Measurements from ENCODE around the gene RBBP8NL.

Gene RBBP8NL

DNA sequence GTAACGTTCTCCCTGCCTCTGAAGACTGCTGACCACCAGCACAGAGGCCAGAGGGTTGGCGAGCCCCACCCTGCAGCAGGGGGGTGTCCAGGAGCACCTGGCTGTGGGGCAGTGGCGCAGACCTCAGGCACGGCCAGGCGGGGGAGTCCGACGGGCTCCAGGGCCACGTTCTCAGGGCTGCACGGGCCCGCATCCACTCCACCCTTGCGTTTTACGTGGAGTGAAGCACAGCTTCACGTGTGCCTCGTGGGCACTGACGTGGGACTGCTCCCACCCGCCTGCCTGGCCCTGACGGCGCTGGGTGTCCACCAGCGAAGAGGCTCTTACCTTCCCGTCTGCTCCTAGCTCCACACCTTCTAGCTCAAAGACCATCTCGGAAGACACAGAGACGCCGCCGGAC lies 33.5 kb downstream of the RBBP8NL start:
- no peak overlapping the region for H3K27ac ChIP-seq
- no peaks in the 10 kb centered on the region for H3K9me3 ChIP-seq (ENCODE audit: severe bottlenecking)
- TF ChIP-seq, protein P1, sequence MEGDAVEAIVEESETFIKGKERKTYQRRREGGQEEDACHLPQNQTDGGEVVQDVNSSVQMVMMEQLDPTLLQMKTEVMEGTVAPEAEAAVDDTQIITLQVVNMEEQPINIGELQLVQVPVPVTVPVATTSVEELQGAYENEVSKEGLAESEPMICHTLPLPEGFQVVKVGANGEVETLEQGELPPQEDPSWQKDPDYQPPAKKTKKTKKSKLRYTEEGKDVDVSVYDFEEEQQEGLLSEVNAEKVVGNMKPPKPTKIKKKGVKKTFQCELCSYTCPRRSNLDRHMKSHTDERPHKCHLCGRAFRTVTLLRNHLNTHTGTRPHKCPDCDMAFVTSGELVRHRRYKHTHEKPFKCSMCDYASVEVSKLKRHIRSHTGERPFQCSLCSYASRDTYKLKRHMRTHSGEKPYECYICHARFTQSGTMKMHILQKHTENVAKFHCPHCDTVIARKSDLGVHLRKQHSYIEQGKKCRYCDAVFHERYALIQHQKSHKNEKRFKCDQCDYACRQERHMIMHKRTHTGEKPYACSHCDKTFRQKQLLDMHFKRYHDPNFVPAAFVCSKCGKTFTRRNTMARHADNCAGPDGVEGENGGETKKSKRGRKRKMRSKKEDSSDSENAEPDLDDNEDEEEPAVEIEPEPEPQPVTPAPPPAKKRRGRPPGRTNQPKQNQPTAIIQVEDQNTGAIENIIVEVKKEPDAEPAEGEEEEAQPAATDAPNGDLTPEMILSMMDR (IDR thresholded peaks at IDR 0.05; ENCODE audit: low read depth, low read length), result no peak
- DNase-seq, result no peak
- H3K4me3 ChIP-seq (ENCODE audit: low read depth, low read length), result no peak overlapping the region
- H3K36me3 ChIP-seq, result peaks cover 56% of the 10 kb centered on the region
- no peaks in the 10 kb centered on the region for H3K27me3 ChIP-seq (ENCODE audit: insufficient read depth, low read depth, severe bottlenecking)

DNA sequence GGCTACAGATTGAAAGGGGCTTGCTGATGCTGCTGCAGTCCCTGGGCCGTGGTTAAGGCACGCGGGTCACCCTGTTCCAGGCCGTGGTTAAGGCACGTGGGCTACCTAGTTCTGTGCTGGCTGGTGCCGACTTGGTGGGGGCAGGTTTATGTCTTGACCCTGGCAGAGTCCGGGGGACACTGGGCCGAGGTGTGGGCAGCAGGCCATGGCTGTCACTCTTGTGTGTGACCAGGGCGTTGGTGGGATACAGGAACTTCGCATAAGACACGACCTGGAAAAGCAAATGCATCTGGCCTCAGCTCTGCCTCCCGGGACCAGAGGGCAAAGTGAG lies 34.0 kb downstream of the RBBP8NL start:
- DNase-seq, result no peak
- Histone ChIP-seq H3K27ac (no peak overlapping the region), H3K9me3 (ENCODE audit: severe bottlenecking) (no peaks in the 10 kb centered on the region), H3K36me3 (peaks cover 61% of the 10 kb centered on the region), H3K27me3 (ENCODE audit: insufficient read depth, low read depth, severe bottlenecking) (no peaks in the 10 kb centered on the region), H3K4me3 (ENCODE audit: low read depth, low read length) (no peak overlapping the region)
- TF ChIP-seq, protein P1 (IDR thresholded peaks at IDR 0.05; ENCODE audit: low read depth, low read length), result no peak

DNA sequence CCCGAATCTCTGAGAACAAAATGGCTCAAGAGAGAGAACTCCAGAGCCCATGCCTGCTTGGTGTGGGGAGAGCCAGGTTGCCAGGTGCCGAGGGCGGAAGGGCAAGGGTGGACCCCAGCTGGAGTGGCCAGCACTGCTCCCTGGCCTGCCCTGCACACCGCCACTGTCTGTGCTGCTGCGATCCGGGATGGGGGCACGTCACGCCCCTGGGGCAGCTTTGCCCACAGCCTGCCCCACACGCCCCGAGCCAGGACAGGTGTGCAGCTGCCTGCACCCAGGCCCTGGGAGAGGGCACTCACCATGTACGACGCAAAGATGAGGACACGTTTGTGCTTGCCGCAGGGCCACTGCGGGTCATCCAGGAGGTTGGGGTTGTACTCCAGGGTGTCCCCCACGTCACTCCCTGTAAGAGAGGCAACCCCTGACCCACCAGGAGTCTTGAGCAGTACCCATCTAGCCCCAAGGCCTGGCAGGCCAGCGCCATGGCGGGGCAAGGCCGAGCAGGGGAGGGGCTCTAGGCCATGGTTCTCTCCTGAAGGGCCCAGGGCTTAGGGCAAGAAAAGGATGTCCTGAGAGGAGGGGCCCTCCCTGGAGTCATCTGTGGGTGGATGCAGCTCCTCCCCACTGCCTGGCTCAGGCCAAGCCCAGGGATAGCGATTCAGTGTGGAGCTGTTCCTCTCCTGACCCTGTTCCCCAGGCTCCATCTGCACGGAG lies 34.6 kb downstream of the RBBP8NL start:
- H3K9me3 ChIP-seq (ENCODE audit: severe bottlenecking), result no peaks in the 10 kb centered on the region

DNA sequence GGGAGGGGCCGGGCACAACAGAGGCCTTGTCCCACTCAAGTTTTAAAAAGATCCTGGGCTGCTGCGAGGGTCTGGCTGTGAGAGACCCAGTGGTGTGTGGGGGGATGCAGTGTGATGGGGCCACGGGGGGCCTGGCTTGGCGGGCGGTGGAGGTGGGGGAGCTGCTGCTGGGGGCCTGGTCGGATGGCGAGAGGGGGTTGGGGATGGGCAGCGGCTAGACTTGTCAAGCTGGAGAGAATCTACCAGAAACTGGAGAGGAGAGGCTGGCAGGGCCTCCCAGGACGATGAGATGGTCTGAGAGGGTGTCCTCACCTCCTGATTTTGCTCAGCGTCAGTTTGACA lies 35.3 kb downstream of the RBBP8NL start:
- peaks cover 74% of the 10 kb centered on the region for H3K36me3 ChIP-seq
- TF ChIP-seq, protein P1 (IDR thresholded peaks at IDR 0.05; ENCODE audit: low read depth, low read length), result no peak

More for the DNA sequence above, 34.6 kb downstream of the RBBP8NL start:
- Histone ChIP-seq H3K36me3 (peaks cover 67% of the 10 kb centered on the region), H3K27me3 (ENCODE audit: insufficient read depth, low read depth, severe bottlenecking) (no peaks in the 10 kb centered on the region), H3K4me3 (ENCODE audit: low read depth, low read length) (no peak overlapping the region), H3K27ac (no peak overlapping the region)
- DNase-seq, result no peak
- TF ChIP-seq, protein P1 (IDR thresholded peaks at IDR 0.05; ENCODE audit: low read depth, low read length), result no peak

DNA sequence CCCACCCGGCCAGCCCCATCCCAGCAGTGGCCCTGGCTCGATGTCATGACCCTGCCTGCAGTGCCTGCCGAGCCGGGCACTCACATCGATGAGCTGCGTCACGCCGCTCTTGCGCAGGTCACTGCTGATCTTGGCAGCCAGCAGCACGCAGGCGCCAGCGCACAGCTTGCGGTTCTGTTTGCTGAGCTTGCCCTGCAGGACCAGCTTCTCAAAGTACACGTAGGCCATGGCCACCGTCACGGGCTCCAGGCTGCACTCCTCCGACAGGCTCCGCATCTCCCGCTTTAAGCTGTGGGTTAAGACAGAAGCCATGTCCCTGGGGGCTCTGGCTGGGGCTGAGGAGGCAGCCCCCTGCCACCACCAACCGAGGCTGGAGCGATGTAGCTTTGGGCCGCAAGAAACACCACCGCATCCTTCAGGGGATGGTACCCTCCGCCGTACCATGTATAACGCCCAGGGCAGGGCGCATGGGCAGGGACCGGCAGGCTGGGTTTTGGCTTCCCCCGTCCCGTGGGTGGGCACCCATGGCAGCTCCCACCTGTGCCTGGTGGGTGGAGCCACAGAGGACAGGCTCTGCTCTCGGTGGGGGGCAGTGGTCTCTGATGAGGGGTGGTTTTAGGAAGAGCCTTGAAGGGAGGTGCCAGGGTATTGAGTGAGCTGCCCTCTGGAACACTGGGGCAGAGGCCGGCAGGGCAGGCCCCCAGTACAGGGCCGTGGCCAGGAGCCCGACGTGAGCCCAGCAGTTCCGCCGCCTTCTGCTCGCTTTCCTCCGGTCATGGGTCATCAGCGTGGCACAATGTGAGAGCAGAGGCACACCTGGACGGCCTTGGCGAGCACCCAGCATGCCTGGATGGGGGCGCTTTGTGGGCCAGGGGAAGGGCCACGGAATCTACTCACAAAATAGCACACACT lies 35.9 kb downstream of the RBBP8NL start:
- Histone ChIP-seq H3K9me3 (ENCODE audit: severe bottlenecking) (no peaks in the 10 kb centered on the region), H3K27me3 (ENCODE audit: insufficient read depth, low read depth, severe bottlenecking) (no peaks in the 10 kb centered on the region), H3K4me3 (ENCODE audit: low read depth, low read length) (no peak overlapping the region), H3K36me3 (peaks cover 74% of the 10 kb centered on the region), H3K27ac (no peak overlapping the region)
- no peak for DNase-seq
- TF ChIP-seq, protein P1 (IDR thresholded peaks at IDR 0.05; ENCODE audit: low read depth, low read length), result no peak

More for the DNA sequence above, 35.3 kb downstream of the RBBP8NL start:
- DNase-seq, result no peak
- Histone ChIP-seq H3K4me3 (ENCODE audit: low read depth, low read length) (no peak overlapping the region), H3K27ac (no peak overlapping the region), H3K27me3 (ENCODE audit: insufficient read depth, low read depth, severe bottlenecking) (no peaks in the 10 kb centered on the region), H3K9me3 (ENCODE audit: severe bottlenecking) (no peaks in the 10 kb centered on the region)
